ENCODE results near the gene HIVEP1.

DNA sequence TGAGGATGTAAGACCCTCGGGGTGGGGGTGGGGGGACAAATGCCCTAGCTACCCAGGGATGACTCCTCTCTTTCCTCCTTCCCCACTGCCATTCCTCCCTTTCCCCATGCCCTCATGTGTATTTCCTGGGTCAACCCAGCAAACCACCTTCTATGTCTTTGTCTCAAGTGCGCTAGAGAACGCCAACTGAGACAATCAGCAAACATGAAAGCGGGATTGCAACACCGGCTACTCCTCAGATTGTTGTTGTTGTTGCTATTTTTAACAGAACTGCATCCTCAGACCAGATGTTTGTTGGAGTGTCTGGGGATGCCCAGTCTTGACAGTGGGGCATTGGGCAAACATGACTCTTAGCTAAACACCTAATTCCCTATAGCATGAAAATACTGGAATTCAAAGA, 39.3 kb upstream of the HIVEP1 start:
- TF ChIP-seq, protein P1, sequence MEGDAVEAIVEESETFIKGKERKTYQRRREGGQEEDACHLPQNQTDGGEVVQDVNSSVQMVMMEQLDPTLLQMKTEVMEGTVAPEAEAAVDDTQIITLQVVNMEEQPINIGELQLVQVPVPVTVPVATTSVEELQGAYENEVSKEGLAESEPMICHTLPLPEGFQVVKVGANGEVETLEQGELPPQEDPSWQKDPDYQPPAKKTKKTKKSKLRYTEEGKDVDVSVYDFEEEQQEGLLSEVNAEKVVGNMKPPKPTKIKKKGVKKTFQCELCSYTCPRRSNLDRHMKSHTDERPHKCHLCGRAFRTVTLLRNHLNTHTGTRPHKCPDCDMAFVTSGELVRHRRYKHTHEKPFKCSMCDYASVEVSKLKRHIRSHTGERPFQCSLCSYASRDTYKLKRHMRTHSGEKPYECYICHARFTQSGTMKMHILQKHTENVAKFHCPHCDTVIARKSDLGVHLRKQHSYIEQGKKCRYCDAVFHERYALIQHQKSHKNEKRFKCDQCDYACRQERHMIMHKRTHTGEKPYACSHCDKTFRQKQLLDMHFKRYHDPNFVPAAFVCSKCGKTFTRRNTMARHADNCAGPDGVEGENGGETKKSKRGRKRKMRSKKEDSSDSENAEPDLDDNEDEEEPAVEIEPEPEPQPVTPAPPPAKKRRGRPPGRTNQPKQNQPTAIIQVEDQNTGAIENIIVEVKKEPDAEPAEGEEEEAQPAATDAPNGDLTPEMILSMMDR (conservative IDR thresholded peaks at IDR 0.05; ENCODE audit: low read depth, low read length), result no peak
- TF ChIP-seq EZH2phosphoT487 (IDR thresholded peaks at IDR 0.05; ENCODE audit: borderline replicate concordance, low read length), result no peak
